Measurements from ENCODE around the gene IKBKE. TPM values are rescaled to one million over a fixed set of nuclear protein-coding genes. Genes with fewer than 3 reads are reported as not detected.

IKBKE gene
- polyA plus RNA-seq, 4 donors, result 4.8 to 5.9 (median 4.9) TPM

DNA sequence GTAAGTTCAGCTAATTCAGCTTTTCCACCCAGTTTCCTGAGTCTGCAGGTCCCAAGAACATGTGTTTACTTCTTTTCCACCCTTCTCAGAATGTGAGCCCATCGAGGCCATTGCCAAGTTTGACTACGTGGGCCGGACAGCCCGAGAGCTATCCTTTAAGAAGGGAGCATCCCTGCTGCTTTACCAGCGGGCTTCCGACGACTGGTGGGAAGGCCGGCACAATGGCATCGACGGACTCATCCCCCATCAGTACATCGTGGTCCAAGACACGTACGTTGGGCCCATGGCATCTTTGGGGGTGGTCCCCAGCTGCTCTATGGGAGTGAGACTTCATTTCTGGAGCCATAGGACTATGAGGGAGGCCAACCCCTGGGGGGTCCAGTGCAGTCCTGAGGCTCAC is 17.2 kb upstream of the IKBKE start:
- no peak for DNase-seq (ENCODE audit: low read depth in 4 of 4, low spot score in 2 of 4)

DNA sequence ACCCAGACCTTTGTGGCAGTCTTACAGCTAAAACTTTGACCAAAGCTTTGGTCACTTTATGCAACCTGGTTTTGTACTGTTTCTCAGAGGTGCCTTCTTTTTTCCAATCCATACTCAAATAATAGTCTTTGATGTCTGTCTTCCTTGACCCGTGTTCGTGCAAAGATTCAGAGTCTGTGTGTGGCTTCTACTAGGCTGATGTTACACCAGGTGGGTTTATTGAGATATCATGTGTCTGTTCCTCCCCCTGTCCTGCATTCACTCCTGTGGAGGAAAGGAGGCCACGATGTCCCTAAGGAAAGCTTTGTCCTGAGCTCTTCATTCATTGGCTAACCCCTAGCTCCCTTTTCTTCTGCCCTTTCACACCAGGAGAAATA is 15.0 kb upstream of the IKBKE start:
- no peak for DNase-seq (ENCODE audit: low read depth in 4 of 4, low spot score in 2 of 4)

DNA sequence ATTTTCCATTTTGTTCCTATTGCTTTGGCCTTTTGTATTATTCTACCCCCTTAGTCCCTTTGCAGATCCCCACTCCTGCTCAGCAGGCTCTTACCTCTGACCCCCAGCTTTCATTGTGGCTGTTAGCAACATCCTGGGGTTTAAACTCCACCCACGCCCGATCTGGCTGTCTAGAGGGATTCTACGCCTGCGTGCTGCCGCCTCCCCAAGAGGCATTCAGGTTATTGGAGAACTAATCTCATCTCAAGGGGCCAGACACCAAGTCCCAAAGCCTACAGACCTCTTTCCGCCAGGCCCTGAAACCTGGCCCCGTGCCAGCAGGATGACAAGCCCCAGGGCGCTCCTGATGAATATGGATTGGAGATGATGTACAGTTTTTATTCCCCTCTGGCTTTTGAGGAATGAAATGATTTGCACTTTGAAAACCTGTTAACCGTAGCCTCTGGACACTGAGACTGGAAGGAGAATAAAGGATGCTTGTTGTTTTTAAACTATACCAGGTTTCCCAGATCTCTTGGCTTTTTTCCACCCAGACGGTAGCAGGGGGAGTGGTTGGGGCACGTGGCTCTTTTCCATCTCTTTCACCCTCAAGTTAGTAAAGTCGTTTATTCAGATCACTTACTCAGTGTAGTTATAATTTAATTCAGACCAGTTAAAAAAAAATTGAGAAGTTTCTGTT is 14.5 kb upstream of the IKBKE start:
- no peak for DNase-seq (ENCODE audit: low read depth in 4 of 4, low spot score in 2 of 4)

DNA sequence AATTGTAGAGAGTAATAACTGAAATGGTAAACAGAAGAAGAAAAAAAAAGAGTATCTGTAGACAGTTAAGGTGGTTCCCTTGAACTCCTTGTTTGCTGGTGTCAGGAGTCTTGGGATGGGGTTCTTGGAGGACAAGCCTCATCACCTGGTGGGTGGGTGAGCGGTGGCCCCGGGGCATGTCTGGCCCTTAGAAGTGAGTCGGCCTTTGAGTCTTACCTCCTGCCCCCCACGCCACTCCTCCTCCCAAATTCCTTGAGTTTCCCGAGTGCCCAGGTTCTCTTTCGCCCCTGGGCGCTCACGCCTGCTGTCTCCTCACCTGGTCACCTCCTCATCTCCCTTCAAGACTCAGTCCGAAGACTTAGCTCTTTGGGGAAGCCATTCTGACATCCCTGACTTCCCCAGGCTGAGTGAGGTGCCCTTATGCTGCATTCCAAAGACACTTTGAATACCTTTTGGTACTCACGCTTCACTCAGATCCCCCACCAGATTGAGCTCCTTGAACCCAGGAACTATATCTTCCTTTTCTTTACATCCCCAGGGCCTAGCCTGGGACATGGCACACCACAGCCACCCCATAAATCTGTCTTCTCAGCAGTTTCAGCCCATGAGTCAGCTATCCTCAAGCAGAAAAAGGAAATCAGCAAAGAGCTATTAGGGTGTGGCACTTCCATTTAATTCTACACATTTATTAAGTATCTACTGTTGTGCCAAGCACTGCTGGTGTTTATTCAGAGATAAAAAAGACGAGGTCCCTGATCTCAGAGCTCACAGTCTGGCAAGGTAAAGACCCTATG is 13.5 kb upstream of the IKBKE start:
- DNase-seq (ENCODE audit: low read depth in 4 of 4, low spot score in 2 of 4), result no peak

DNA sequence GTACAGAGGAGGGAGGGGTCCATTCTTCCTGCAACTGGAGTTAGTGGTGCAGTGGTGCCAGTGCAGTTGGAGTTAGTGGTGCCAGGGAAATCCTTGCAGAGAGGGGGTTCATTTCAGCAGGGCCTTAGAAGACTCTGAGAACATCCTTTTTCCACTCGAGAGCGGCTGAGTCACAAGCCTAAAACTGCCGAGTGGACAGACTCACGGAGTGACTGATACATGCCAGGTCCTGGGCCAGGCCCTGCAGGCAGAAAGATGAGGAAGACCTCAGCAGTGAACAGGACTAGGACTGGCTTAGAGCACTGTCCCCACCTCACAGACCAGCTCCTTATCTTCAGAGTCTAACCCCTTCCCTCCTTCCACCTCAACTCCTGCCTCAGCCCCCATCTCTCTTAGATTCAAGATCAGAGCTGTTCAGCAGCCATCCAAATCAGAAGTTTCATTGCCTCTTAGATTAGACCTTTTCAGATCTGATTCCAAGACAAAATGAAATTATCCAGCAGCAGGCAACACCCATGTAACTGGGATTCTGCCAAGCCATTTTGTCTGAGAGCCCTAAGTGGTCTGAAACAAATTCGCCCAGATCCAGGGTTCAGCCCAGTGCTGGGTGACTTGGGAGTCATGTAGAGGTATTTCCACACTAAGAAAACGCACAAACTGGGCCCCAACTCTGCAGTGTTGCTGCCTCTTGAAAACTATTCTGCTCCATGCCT is 12.7 kb upstream of the IKBKE start:
- DNase-seq (ENCODE audit: low read depth in 4 of 4, low spot score in 2 of 4), result no peak

DNA sequence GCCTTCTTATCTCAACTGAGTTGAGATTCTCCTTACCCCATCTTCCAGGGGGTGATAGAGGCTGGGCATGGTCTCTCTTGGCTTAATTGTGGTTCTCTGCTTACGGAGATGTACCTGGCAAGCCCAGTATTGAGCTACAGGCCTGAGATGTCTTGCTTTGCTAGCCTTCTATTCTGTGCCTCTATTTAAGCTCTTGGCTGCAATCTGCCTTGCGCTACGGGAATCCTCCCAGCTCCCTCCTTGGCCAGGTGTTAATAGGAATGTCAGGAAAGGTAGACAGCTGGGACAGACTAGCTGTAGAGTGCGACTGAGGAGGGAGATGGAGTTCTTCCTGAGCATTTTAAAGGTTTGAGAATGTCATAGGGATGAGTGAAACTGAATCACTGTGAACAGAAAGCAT is 10.6 kb upstream of the IKBKE start:
- no peak for DNase-seq (ENCODE audit: low read depth in 4 of 4, low spot score in 2 of 4)

DNA sequence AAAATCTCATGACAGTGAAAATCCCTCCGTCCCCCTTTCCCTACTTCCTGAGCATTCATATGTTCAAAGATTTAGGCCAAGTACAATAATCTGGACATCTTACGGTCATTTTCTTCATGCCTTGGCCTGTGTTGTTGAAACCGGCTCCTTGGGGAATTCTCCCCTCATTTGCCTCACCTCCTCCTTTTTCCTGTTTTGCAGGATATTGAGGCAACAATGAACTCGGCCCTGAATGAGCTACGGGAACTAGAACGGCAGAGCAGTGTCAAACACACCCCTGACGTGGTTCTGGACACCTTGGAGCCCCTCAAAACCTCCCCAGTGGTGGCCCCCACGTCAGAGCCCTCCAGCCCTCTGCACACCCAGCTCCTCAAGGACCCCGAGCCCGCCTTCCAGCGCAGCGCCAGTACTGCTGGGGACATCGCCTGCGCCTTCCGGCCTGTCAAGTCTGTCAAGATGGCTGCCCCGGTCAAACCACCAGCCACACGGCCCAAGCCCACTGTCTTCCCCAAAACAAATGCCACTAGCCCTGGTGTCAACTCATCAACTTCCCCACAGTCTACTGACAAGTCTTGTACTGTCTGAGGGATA is 9.3 kb upstream of the IKBKE start:
- DNase-seq (ENCODE audit: low read depth in 4 of 4, low spot score in 2 of 4), result no peak

DNA sequence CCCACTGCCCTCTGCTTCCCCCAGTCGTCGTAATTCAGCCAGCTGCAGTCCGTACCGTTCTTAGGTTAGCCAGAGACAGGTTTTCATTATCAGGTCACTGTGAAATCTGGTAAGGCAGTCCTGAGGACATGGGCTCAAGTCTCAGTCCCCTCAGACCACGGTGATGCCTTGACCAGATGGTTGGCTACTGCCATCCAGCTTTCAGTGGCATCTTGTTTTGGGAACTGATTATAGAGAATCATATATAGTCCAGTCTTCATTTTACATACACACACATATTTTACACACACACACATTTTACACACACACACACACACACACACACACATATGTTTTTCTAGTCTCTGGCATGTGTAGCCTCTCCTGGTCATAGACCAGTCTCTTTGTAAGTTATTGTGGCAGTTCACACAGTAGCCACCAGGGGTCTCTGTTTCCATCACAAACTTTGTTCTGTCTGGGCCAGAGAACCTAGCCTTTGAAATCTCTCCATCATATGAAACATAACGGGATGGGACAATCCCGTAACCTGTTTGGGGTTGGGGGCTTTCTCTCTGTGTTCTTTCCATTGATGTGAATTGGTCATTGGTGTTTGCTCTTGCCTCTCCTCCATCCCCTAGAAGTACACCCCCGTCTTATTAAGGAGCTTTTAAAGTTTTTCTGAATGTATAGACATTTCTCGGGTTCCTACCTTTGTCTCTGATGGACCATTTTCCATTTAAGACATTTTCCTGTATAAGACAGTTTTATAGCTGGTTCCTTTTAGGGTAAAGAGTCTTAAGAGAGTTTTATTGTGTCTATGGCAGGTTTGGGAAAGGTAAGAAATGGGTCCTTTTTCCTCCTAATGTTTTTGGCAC is 8.4 kb upstream of the IKBKE start:
- DNase-seq (ENCODE audit: low read depth in 4 of 4, low spot score in 2 of 4), result no peak

DNA sequence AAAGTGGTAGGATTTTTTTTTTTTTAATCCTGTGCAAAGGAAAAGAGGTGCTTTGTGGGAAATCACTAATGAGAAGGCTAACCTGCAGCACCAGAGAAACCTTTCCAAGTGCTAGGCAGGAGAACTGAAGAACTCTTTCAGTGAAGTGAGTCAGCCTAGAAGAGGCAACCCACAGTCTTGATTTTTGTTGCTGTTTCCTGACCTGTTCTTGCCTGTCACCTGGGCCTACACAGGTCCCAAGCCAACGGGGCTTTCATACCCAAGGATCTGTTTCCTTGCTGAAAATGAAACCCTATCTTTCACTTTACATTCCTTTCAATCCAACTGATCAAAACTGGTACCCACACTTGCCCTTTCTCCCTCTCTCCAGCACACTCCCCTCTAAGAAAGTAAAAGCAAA is 7.1 kb upstream of the IKBKE start:
- no peak for DNase-seq (ENCODE audit: low read depth in 4 of 4, low spot score in 2 of 4)

DNA sequence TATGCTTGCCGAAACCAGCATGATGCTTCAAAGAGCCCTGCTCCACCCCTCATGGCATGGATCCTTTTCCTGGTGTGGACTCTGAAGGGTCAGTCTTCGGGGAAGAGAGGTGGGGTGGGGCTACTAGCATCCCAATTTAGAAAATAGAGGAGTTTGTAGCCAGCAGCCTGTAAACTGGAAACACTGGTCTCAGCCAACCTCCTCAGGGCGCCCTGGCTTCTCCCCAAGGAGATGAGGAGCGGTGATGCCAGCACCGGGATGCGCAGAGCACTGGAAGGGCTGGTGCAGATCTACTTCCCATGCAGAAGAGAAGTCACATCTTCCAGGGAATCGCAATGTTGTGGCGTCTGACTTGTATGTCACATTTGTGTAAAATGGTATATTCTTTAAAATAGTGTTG is 6.4 kb upstream of the IKBKE start:
- no peak for DNase-seq (ENCODE audit: low read depth in 4 of 4, low spot score in 2 of 4)

DNA sequence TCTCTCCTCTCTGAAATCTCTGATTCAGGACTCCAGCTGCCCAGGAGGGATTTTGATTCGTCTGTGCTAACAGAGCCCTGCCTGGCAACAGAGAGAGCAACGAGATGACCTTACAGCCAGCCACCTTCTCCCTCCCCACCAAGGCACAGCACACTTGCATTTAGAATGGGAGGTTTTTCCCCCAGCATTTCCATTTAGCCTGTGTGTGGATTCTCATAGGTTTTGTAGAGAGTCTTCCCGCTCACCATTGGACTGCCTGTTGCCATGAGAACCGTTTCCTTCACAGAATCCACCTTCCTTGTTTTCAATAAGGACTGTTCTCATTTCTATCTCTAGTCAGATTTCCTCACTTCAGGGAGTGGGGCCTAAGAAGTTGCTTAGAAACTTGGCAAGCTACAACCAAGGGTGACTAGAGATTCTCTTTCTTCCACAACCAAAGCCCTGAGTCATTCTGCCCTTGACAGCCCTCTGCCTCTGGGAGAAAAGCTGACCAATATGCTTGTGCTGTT is 5.8 kb upstream of the IKBKE start:
- DNase-seq (ENCODE audit: low read depth in 4 of 4, low spot score in 2 of 4), result no peak

DNA sequence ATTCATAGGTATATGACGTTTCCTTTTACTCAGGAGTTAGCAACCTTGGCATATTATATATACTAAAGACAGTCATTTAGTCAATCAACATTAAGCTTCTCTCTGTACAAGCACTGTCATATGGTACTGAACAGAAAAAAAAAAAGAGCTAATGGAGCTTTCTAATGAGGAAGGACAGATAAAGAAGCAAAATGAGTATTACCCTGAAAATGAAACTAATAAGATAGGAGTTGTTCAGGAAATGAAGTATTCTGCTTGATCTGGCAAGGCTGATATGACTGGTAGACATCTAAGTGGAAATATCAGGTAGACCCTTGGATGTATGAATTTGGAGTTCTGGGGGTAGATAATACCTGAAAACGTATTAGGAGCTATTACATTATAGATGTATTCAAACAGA is 4.3 kb upstream of the IKBKE start:
- DNase-seq (ENCODE audit: low read depth in 4 of 4, low spot score in 2 of 4), result no peak

DNA sequence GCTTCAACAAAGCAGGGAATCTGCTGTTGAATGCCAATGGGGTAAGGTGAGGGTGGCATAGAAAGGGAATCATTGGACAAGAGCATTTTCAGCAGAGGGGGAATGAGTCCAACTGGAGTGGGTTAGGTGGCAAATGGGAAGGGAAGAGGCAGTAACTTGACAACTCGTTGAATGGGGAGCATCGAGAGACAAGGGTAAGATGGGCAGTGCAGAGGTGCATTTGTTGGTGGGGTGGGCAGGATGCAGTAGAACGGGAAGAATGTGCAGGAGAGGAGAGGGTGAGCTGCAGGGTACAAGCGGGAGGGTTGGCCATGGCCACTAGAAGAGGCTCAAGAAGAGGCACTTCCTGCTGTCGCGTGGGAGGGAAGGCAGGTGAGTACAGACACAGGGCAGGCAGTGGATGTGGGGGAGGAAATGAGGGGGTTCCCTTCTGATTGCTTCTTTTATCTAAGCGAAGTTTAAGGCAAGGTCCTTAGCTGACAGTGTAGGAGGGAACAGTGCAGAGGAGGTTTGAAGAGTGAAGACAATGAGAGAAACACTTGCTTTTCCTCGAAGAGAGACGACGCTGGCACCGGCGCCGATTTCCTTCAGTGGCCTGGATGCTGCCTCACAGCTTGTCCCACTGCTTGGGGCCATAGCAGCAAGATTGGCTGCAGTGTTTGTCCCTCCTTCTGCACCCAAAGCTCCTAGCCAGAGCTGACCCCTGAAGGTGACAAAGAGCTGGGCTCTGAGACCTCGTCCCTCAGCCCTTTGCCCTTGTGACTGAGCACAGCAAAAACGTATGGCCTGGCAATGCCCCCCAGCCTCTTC is 3.2 kb upstream of the IKBKE start:
- no peak for DNase-seq (ENCODE audit: low read depth in 4 of 4, low spot score in 2 of 4)

DNA sequence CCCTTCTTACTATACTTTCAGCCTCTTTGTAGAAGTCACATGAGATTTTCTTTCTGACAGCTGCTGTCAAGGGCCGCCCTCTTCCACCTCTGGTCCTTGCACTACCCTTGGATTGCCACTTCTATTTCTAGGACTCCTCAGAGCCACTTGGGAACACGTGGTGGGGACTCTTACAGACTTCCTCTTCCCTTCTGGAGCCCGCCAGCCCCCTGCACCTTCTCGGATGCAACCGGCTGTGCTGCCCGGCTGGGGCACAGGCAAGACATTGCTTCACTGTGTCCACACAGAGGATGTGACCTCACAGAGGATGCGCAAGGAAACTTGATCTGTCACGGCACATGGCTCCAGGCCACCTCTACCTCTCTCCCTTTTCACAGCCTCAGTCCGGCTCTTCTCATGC is 2.4 kb upstream of the IKBKE start:
- no peak for DNase-seq (ENCODE audit: low read depth in 4 of 4, low spot score in 2 of 4)

DNA sequence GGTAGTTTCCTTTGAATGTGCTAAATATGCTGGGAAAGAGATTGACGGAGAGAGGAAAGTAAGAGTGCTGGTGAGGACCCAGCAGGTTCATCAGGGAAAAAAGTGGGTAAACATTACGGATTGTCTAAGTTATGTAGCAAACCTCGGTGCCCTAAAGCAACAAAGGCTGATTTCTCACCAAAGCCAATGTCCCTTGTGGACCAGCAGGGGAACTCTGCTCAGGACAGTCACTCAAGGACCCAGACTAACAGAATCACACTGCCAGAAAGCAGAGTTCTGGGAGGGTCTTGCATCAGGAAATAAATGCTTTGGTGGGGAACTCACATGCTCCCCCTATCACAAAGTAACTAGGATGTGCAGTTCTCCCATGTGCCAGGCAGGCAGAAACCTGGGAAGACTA is 1.7 kb upstream of the IKBKE start:
- DNase-seq (ENCODE audit: low read depth in 4 of 4, low spot score in 2 of 4), result no peak

DNA sequence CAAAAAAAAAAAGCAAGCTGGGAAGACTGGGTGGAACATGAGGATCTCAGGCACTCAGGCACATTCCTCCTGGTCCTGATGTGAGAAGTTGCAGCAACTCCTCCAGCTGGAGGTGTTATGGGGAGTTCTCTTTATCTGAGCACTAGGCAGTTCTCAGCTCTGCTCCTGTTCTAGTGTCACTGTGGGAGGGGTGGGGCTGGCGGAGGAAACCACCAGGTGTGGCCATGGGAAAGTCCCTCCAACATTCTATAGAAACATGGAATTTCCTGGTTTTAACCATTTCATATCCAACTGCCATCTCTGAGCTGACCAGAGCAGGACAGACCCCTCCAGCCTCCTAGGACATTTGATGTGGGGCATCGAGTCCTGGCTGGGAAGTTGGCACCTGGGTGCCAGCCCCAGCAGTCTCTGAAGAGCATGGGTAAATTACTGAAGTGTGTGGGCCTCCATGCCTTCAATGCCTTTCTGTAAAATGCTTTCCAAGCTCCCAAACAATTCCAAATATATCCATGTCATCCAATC is 804 bp upstream of the IKBKE start:
- DNase-seq (ENCODE audit: low read depth in 4 of 4, low spot score in 2 of 4), result no peak

DNA sequence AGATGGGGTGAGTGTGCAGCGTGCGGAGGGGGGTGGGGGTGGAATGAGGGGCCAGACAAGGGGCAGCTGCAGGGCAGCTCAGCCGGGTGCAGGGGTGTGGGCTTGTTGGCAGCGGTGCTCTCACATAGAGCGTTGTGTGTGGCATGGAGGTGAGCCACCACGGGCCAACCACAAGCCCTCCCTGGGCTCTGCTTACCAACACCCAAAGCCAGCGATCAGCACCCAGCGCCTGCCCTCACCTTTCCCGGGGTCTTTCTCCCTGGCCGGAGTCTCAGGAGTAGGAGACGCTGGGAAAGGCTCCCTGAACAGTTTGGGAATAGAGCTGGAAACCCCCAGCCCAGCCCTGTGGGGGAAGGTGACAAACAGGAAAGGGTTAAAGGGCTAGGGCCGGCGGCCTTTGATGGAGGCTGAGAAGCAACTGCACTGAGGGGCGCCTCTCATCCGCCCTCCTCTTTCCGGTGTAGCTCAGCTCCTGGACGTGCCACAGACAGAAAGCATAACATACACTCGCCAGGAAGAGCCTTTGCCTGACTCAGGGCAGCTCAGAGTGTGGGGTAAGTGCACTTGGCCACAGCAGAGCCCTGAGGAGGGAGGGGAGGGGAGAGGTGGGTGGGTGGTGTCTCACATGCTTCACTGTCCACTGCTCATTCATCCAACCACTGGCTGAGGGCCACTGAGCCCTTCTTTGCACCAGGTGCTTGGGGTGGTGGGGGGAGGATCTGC is 577 bp downstream of the IKBKE start:
- no peak for DNase-seq (ENCODE audit: low read depth in 4 of 4, low spot score in 2 of 4)

DNA sequence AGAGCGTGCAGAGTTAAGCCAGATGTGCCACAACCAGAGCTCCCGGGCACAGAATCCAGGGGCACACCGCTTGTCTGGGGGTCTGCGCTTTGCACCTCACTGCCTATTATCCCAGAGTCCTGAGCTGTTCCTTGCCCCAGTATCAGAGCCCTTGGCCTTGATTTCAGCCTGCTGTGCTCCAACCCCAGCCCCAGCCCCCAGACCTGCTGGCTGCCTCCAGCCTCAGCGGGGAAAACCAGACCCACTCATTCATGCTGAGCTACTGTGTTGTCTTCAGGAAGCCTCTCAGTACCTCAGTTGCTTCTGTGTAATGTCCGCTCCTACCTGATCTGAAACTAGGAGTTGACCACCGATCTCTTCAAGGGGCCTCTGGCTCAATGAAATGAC is 1.1 kb downstream of the IKBKE start:
- DNase-seq (ENCODE audit: low read depth in 4 of 4, low spot score in 2 of 4), result no peak

DNA sequence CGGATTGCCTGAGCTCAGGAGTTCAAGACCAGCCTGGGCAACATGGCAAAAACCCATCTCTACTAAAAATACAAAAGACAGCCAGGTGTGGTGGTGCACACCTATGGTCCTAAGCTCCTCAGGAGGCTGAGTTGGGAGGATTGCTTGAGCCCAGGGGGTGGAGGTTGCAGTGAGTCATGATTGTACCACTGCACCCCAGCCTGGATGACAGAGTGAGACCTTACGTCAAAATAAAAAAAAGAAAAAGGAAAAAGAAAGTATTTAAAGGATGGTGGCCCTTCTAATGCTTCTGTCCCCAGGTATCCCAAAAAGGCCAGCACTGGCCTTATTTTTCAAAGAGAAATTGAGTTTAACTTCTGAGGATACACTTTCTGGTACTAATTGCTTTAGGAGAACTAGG is 1.7 kb downstream of the IKBKE start:
- DNase-seq (ENCODE audit: low read depth in 4 of 4, low spot score in 2 of 4), result no peak
